ENCODE measurements around the gene INF2.
A peak's percentile ranks its signal among the peaks of the same experiment; 100 is the strongest.

INF2 gene

GRCh38 chr14:104754213-104754851 is 64.9 kb downstream of the INF2 start:
- DNase-seq: no peak

DNA sequence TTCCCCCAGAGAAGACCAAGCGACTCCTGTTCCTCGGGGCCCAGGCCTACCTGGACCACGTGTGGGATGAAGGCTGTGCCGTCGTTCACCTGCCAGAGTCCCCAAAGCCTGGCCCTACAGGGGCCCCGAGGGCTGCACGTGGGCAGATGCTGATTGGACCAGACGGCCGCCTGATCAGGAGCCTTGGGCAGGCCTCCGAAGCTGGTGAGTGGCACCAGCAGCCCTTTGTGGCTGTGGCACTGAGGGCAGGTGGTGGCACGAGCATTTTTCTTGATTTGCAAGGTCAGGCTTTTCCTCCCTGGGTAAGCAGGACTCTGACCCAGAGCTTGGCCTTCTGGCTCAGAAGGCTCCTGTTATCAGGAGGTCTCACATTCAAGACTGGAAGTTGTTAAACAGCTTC is 66.2 kb downstream of the INF2 start:
- DNase-seq: no peak

DNA sequence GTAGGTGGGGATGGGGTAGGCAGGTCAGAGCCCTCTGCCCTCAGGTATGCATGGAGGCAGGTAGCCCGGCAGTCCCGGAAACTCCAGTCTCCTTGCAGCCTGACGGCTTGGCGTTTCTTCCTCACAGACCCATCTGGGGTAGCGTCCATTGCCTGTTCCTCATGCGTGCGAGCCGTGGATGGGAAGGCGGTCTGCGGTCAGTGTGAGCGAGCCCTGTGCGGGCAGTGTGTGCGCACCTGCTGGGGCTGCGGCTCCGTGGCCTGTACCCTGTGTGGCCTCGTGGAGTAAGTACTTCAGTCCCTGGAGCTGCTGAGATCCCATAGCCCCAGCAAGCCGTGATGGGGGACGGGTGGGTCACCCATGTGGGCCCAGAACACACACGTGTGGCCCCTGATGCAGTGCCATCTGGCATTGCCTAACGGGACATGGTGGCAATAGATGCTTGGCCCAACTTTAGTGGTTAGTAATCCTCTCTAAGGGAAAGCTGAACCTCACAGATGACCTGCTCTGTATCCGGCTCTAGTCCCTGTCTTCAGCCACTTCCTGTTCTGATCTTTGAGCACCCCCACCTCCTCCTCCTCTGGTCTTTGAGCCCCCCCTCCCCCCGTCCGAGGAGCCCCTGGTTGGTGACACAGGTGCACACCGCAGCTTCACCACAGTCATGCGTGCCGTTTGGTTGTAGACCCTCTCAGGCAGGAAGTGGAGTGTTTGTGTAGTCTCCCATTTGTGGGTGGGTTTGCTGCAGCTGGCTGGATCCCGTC is 67.2 kb downstream of the INF2 start:
- no peak for DNase-seq

DNA sequence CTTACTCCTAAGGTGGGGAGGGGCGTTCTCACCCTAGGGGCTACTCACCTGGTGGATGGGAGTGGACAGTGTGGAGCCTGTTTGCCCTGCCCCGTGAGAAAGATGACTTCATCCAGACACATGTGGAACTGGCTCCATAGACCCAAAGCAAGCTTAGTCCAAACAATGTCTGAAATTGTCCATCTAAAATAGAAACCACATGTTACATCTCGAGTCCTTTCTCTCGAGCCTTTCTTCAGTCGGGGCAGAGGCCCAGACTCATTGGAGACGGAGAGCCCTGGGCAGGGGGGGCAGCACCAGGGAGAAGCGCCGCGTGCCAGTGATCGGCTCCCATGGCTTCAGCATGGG is 67.8 kb downstream of the INF2 start:
- DNase-seq: no peak

DNA sequence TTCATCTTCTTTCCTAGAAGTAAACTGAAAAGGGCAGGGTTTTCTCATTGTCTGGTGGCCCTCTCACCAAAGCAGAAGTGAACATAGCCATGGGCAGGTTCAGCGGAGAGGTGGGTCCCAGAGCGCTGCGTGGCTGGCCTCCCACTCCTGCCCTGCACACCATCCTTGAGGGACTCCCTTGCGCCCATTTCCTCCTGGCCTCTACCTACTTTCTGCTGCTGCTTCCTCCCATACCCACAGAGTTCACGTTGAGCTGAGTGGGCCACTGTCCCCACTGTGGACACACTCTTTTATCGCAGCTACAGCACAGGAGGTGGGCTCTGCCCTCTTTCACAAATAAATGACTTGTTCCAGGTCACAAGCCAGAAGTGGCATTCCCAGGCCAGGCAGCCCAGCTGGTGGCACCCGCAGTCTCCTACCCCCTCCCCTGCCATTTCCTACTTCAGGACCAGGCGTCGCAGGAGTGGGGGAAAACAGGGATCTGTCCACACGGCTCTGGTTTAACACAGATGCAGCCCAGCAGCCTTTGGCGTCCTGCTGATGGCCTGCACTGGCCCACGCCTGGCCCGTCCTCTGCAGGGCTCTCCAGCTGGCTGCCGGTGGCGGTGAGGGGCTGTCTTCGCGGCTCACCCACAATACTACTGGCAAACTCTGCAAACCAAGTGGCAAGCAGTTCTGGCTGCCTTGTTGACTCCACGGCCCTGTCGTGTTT is 68.4 kb downstream of the INF2 start:
- DNase-seq: no peak

DNA sequence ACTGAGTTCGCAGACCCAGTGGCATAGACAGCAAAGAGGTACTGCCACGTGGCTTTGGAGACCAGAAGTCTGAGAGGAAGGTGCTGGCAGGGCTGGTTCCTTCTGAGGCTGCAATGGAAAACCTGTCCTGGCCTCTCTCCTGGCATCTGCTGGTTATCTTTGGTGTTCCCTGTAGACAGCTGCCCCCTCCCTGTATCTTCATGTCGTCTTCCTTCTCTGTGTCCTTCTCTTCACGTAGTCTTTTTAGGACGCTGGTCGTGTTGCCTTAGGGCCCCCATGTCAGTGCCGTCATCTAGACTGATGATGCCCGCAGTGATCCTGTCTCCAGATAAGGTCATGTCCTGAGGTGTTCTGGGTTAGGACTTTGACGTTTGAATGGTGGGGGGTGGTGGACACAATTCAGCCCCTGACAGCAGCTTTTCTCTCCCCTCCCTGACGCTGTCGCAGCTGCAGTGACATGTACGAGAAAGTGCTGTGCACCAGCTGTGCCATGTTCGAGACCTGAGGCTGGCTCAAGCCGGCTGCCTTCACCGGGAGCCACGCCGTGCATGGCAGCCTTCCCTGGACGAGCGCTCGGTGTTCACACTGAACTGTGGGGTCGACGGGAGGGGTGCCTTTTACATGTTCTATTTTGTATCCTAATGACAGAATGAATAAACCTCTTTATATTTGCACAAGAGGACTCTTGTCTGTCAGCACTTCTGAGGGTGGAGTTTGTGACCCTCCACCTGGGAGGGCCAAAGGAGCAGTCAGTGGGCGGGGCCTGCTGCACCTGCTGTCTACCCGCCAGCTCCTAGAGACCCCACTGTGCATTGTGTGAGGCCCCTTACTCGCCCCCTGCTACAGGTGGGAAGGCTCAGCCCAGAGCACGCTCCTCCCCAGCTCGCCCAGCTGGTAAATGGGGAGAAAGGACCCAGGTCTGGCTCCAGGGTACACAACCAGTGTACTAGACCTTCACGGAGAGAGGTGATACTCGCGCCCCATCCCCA is 69.9 kb downstream of the INF2 start:
- DNase-seq: no peak

GRCh38 chr14:104765517-104765916 is 76.1 kb downstream of the INF2 start:
- no peak for DNase-seq

GRCh38 chr14:104766256-104766862 is 76.9 kb downstream of the INF2 start:
- no peak for DNase-seq

DNA sequence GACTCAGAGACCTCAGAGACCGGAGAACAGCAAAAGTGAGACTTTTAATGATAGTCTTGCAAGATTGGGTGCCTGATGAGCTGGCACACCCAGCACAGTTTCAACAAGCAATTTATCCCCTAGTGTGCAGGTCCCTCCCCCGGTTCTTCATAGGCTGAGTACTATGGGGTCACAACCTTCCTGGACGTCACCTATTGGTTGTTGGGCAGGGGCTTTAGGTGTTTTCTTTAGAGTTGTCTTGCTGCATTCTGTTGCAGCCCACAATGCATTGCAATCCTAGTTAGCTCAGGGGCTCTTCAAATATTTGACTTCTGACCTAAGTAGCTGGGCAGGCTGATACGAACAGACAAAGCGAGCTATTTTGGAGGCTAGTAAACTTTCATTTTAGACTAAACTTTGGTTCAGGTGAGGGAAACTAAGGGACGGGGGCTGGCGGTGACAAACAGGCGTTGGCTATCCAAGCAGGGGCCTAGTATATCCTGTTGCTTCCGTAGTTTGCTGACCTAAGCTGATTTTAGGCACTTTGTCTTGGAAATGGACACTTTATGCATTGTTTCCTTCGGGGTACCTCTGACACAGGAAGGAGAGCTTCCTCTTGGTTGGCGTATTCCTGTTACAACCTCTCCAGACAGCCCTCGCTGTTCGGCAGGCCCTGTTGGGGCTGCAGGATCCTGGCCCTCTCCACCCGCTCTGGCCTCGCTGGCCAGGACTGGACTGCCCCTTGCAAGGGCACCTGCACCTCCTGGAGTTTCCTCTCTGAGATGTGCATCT is 77.6 kb downstream of the INF2 start:
- no peak for DNase-seq

GRCh38 chr14:104767634-104767918 is 78.2 kb downstream of the INF2 start:
- no peak for DNase-seq

- peak; percentile 78 for DNase-seq
These were observed 79.3 kb downstream of the INF2 start for GRCh38 chr14:104768437-104769323.

- DNase-seq: no peak
These were observed 80.1 kb downstream of the INF2 start for GRCh38 chr14:104769324-104770071.

DNA sequence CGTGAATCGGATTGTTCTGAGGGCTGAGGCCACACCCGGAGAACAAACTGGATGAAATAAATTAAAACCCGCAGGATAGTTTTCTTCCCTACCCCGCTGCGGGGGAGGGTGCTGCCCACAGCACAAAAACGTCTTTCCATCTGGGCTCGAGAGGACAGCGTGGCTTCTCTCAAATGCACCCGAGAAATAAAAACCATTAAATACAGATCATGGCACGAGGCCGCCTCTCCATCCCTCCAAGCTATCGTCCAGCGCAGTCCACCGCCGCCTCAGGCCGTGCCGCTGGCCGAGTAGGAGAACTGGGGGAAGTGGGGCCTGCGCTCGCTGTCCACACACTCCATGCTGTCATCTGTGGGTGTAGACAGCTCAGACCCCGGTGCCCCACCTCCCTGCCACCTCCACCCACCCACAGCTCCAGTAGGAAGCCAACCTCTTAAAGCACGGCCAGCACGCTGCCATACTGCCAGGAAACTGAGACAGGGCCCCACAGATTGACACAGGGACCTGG is 80.7 kb downstream of the INF2 start:
- no peak for DNase-seq

- DNase-seq: no peak
These were observed 81.4 kb downstream of the INF2 start for GRCh38 chr14:104770851-104771272.

GRCh38 chr14:104771374-104771773 is 82.0 kb downstream of the INF2 start:
- no peak for DNase-seq
